Small intestine (tissue), 7 donors: Measurements from ENCODE around the gene HAPLN3. TPM values are rescaled to one million over a fixed set of nuclear protein-coding genes. Genes with fewer than 3 reads are reported as not detected.

ENCODE experiments used
- DNase-seq, 2 donors: peaks; one replicate each; pipeline versions ENCODE4 v3.0.0 to v3.0.0-alpha.2; 2013
- FAIRE-seq: peaks from 2 replicates; lab custom pipeline; 2012; peaks lifted over from hg19 to GRCh38; lab: Jason Lieb, UNC
- H3K27ac ChIP-seq, 3 donors: one replicate each; pipeline ENCODE4 v1.5.1; 2013; ENCODE audit warnings: low read length in 2 of 3, mild to moderate bottlenecking in 2 of 3, control low read depth in 1 of 3, inconsistent platforms in 1 of 3, low read depth in 1 of 3, moderate library complexity in 1 of 3
- H3K27me3 ChIP-seq, 3 donors: one replicate each; pipeline ENCODE4 v1.6.1; 2013; ENCODE audit warnings: low read length in 3 of 3, inconsistent platforms in 1 of 3; ENCODE audit not compliant: control insufficient read depth in 3 of 3, insufficient read depth in 3 of 3
- H3K36me3 ChIP-seq, 3 donors: one replicate each; pipeline ENCODE4 v1.6.1; 2013; ENCODE audit warnings: low read length in 3 of 3, inconsistent platforms in 1 of 3, low read depth in 1 of 3, mild to moderate bottlenecking in 1 of 3, moderate library complexity in 1 of 3; ENCODE audit not compliant: control insufficient read depth in 3 of 3, insufficient read depth in 2 of 3
- H3K4me1 ChIP-seq, 3 donors: one replicate each; pipeline ENCODE4 v1.6.1; 2013; ENCODE audit warnings: low read length in 2 of 3, inconsistent platforms in 1 of 3, low read depth in 1 of 3, mild to moderate bottlenecking in 1 of 3, moderate library complexity in 1 of 3; ENCODE audit not compliant: control insufficient read depth in 3 of 3, insufficient read depth in 2 of 3
- H3K4me3 ChIP-seq, 3 donors: one replicate each; pipeline ENCODE4 v1.5.1; 2013; ENCODE audit warnings: low read length in 3 of 3, control low read depth in 1 of 3, inconsistent platforms in 1 of 3, low read depth in 1 of 3, mild to moderate bottlenecking in 1 of 3, moderate library complexity in 1 of 3
- H3K9me3 ChIP-seq, 2 donors: one replicate each; pipeline ENCODE4 v1.6.1; 2013; ENCODE audit warnings: low read depth in 1 of 2, low read length in 1 of 2; ENCODE audit not compliant: control insufficient read depth in 2 of 2, insufficient read depth in 1 of 2
- WGBS, 3 donors: extraction: QIAGEN DNeasy Blood & Tissue Kit; methylation state at CpG; one replicate each; pipeline ENCODE4 v1.1.7; 2013; 5-methylcytosine and 5-hydroxymethylcytosine counted together
- polyA plus RNA-seq, 4 donors: library from polyadenylated mRNA; stranded (reverse) in 3 of 4; unstranded in 1 of 4; fragments of 200-250 nt in 3 of 4; fragments of 120-200 nt in 1 of 4; gene quantifications; one replicate each; pipeline versions ENCODE4 v1.2.1 to v1.2.3, GENCODE V29; 2013
- donor health status: healthy with polysubstance abuse.
- donor health status: control.
- donor health status: control.
- donor health status: Bipolar disorder and iron deficiency.
- donor health status: healthy.

Gene HAPLN3
- polyA plus RNA-seq, 4 donors, result 0.27 to 7.6 (median 1.5) TPM; not detected in 1

DNA sequence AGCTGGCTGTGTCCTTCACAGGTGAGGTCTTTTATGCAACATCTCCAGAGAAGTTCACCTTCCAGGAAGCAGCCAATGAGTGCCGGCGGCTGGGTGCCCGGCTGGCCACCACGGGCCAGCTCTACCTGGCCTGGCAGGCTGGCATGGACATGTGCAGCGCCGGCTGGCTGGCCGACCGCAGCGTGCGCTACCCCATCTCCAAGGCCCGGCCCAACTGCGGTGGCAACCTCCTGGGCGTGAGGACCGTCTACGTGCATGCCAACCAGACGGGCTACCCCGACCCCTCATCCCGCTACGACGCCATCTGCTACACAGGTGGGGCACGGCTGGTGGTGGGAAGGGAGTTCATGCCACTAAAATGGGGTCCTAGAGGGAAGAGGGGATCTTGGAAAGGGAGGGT lies 52.0 kb downstream of the HAPLN3 start:
- Histone ChIP-seq H3K4me3 (no peak overlapping the region), H3K4me1 (no peaks in the 10 kb centered on the region), H3K9me3 (no peaks in the 10 kb centered on the region), H3K27ac (no peak overlapping the region), H3K27me3 (no peaks in the 10 kb centered on the region), H3K36me3 (no peaks in the 10 kb centered on the region)
- FAIRE-seq (no peak), DNase-seq (no peak)
- 91 to 93% (median 93%) methylated on average over 21 of the region's 21 CpGs for WGBS, 3 donors

DNA sequence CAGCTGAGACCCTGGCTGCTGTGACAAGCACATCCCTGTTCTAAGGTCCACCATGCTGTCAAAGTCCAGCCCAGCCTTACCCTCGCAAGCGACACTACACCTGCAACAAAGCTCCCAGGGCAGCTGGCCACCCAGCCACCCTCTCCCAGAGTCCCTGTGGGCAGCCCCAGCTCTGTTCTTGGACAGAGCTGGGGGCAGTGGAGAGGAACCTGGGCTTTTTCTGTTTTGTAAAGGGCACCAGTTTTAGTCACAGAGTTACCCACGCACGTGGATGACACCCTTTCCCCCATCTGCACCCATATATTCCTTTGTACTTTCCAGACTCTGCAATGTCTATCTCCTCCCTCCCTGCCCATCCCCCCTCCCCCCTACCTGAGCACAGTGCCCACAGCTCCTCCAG lies 53.2 kb downstream of the HAPLN3 start:
- H3K27ac ChIP-seq, result no peak overlapping the region
- H3K27me3 ChIP-seq, result no peaks in the 10 kb centered on the region
- H3K9me3 ChIP-seq, result no peaks in the 10 kb centered on the region
- H3K36me3 ChIP-seq, result no peaks in the 10 kb centered on the region
- H3K4me1 ChIP-seq, result no peaks in the 10 kb centered on the region
- H3K4me3 ChIP-seq, result no peak overlapping the region
- WGBS, 3 donors, result 57 to 74% (median 63%) methylated on average over 4 of the region's 4 CpGs
- no peak for FAIRE-seq
- peak in 1 of 2 donors; percentile 22 for DNase-seq

DNA sequence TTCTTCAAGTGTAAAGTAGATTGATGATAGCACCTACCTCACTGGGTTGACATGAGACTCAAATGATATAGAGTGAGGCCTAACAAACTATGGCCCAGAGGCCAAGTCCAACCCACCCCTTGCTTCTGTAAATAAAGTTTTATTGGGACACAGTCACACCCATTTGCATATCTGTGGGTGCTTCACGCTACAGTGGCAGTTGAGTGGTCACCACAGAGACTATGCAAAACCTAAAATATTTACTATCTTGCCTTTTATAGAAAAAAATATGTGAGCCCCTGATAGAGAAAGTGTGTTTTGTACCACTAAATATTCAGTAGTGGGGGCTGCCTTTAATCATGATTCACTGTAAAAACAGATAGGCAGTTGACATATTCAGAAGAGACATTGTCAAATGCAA lies 54.1 kb downstream of the HAPLN3 start:
- Histone ChIP-seq H3K4me1 (no peaks in the 10 kb centered on the region), H3K4me3 (no peak overlapping the region), H3K27ac (no peak overlapping the region), H3K9me3 (no peaks in the 10 kb centered on the region), H3K27me3 (no peaks in the 10 kb centered on the region), H3K36me3 (no peaks in the 10 kb centered on the region)
- DNase-seq, result no peak
- FAIRE-seq, result no peak
- WGBS, 3 donors, result 21 to 60% (median 32%) methylated on average over 1 of the region's 1 CpG

DNA sequence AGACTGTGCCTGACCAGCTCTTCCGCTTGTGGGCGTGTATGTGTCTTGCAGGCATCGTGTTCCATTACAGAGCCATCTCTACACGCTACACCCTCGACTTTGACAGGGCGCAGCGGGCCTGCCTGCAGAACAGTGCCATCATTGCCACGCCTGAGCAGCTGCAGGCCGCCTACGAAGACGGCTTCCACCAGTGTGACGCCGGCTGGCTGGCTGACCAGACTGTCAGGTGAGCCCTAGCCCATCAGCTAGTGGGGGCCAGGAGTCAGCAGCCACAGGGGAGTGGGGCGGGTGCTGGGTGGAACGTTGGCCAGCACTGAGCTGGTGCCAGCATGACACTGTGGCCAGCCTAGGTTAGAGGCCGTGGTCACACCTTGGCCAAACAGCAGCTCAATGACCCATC lies 55.4 kb downstream of the HAPLN3 start:
- H3K9me3 ChIP-seq, result no peaks in the 10 kb centered on the region
- no peak overlapping the region for H3K4me3 ChIP-seq
- 85 to 89% (median 85%) methylated on average over 16 of the region's 16 CpGs for WGBS, 3 donors
- H3K4me1 ChIP-seq, result no peaks in the 10 kb centered on the region
- FAIRE-seq, result no peak
- H3K27me3 ChIP-seq, result no peaks in the 10 kb centered on the region
- DNase-seq, result no peak
- no peak overlapping the region for H3K27ac ChIP-seq
- H3K36me3 ChIP-seq, result no peaks in the 10 kb centered on the region

DNA sequence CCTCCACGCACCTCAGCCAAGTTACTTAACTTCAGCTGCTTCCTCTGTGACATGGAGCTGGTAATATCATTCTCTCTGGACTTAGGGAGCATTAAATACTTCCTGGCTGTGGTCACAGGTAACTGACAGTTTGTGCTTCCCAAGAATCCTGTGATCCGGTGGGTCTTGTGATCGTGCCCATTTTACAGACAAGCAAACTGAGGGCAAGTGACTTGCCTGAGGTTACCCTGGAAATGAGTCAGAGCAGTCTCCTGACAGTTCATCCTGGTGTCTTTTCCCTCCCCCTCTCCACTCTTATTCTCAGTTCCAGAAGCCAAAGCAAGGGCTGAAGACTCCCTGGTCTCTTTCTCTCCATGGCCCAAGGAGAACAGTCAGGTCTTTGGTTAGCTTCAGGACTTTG lies 56.2 kb downstream of the HAPLN3 start:
- DNase-seq (no peak), FAIRE-seq (no peak)
- Histone ChIP-seq H3K27me3 (no peaks in the 10 kb centered on the region), H3K4me1 (no peaks in the 10 kb centered on the region), H3K4me3 (no peak overlapping the region), H3K27ac (no peak overlapping the region), H3K36me3 (no peaks in the 10 kb centered on the region), H3K9me3 (no peaks in the 10 kb centered on the region)
- 53 to 80% (median 77%) methylated on average over 3 of the region's 3 CpGs for WGBS, 3 donors

DNA sequence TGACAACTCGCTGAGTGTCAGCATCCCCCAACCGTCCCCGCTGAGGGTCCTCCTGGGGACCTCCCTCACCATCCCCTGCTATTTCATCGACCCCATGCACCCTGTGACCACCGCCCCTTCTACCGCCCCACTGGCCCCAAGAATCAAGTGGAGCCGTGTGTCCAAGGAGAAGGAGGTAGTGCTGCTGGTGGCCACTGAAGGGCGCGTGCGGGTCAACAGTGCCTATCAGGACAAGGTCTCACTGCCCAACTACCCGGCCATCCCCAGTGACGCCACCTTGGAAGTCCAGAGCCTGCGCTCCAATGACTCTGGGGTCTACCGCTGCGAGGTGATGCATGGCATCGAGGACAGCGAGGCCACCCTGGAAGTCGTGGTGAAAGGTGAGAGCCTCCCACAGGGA lies 56.7 kb downstream of the HAPLN3 start:
- no peak for DNase-seq
- Histone ChIP-seq H3K9me3 (no peaks in the 10 kb centered on the region), H3K4me1 (no peaks in the 10 kb centered on the region)

DNA sequence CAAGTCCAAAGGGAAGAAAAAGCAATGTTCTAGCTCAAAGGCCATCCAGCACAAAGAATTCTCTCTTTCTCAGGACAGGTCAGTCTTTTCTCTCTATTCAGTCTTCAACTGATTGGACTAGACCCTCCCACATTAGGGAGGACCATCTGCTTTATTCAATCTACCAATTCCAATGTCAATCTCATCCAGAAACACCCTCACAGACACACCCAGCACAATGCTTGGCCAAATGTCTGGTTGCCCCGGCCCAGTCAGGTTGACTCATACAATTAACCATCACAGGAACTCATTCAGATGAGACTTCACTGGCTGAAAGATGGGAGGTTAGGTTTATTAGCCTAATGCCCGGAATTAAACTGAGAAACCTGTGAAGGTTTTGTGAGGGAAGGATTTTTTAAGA lies 59.7 kb downstream of the HAPLN3 start:
- FAIRE-seq (no peak), DNase-seq (no peak)
- WGBS, 3 donors, result 43 to 65% (median 50%) methylated on average over 2 of the region's 2 CpGs
- Histone ChIP-seq H3K4me1 (no peaks in the 10 kb centered on the region), H3K9me3 (no peaks in the 10 kb centered on the region), H3K36me3 (no peaks in the 10 kb centered on the region), H3K27me3 (no peaks in the 10 kb centered on the region), H3K27ac (no peak overlapping the region), H3K4me3 (no peak overlapping the region)

More for the DNA sequence above, 56.7 kb downstream of the HAPLN3 start:
- Histone ChIP-seq H3K4me3 (no peak overlapping the region), H3K27me3 (no peaks in the 10 kb centered on the region), H3K27ac (no peak overlapping the region), H3K36me3 (no peaks in the 10 kb centered on the region)
- WGBS, 3 donors, result 84 to 88% (median 88%) methylated on average over 18 of the region's 18 CpGs
- no peak for FAIRE-seq

DNA sequence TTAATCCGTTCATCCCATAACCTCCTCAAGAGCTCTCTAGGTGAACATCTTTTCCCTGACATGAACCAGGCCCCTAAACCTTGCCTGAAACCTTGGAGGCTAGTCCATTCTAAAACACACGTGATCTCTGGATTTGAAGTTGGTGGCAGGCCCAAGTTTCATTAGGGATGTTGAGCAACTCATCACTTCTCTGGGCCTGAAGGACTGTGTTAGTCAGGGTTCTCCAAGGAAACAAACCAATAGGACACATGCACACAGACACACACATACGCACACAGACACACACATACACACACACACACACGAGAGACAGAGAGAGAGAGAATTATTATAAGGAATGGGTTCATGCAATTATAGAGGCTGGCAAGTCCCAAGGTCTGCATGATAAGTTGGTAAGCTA lies 60.2 kb downstream of the HAPLN3 start:
- Histone ChIP-seq H3K27ac (no peak overlapping the region), H3K4me3 (no peak overlapping the region), H3K9me3 (no peaks in the 10 kb centered on the region), H3K36me3 (no peaks in the 10 kb centered on the region), H3K4me1 (no peaks in the 10 kb centered on the region), H3K27me3 (no peaks in the 10 kb centered on the region)
- DNase-seq (no peak), FAIRE-seq (no peak)
- 77 to 91% (median 86%) methylated on average over 4 of the region's 4 CpGs for WGBS, 3 donors

DNA sequence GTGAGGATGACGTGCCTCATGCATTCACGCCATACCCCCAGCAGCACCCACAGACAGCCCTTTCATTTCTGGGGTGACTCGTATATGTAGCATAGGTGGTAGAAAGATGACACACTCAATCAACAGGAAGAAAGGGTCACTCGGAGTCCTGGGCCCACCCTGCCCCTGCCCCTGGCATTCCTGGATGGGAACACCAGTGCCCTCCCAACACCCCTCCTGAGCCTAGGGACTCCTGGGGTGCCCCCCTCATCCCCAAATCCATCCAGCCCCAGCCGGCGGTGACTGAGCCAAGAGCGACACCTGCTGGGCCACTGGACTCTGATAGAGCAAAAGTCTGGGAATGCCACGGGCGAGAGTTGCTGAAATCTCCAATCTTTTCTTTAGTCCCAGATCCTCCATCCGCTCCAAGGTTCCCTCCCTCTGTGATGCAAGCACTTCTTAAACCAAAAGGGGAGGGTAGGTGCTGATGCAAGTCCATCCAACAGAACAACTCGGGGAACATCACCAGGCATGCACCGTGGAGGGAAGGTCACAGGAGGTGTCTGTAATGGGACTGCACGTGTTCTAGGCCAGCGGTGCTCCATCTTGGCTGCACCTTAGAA lies 61.0 kb downstream of the HAPLN3 start:
- no peaks in the 10 kb centered on the region for H3K36me3 ChIP-seq
- no peak overlapping the region for H3K27ac ChIP-seq
- WGBS, 3 donors, result 33 to 43% (median 41%) methylated on average over 14 of the region's 14 CpGs
- no peaks in the 10 kb centered on the region for H3K4me1 ChIP-seq
- no peak overlapping the region for H3K4me3 ChIP-seq
- H3K9me3 ChIP-seq, result no peaks in the 10 kb centered on the region
- no peaks in the 10 kb centered on the region for H3K27me3 ChIP-seq
- peak; percentile 16 to 46 for DNase-seq
- no peak for FAIRE-seq
